Activated CD4-positive, alpha-beta T cell treated with anti-CD3 and anti-CD28 coated beads, Interleukin-2, amount 50 U/mL, for 16 hours (primary cell): ENCODE measurements around the gene UCN.
"Not testable (repeated sequence)": the region's sequence is repeated elsewhere in the genome, so short reads cannot be mapped to it uniquely, and the experiment has no call there.

Experiments
- DNase-seq: peaks from one replicate; pipeline ENCODE4 v3.0.0-alpha.2; 2020

The UCN gene

GRCh38 chr2:27281855-27282559, 26.2 kb downstream of the UCN start, which contains the start of gene TRIM54:
TSS of gene TRIM54 (plus strand) at chr2:27282429. CDS start at chr2:27282732, 303 bp downstream.
- no peak for DNase-seq

- DNase-seq = no peak
These were observed 26.8 kb downstream of the UCN start for GRCh38 chr2:27281442-27281841.

GRCh38 chr2:27280826-27281225, 27.4 kb downstream of the UCN start:
- no peak for DNase-seq

GRCh38 chr2:27278010-27278409, 30.2 kb downstream of the UCN start:
- DNase-seq = no peak

GRCh38 chr2:27275211-27276150, 32.8 kb downstream of the UCN start, which contains the start of gene DNAJC5G:
TSS of gene DNAJC5G (plus strand) at chr2:27275433. CDS start at chr2:27276729, 1,296 bp downstream.
- no peak for DNase-seq

GRCh38 chr2:27272537-27273522, 35.4 kb downstream of the UCN start:
- not testable (repeated sequence) for DNase-seq

GRCh38 chr2:27271631-27272340, 36.5 kb downstream of the UCN start:
- DNase-seq = no peak

- DNase-seq = no peak
These were observed 37.6 kb downstream of the UCN start for GRCh38 chr2:27270670-27271069.

- DNase-seq = no peak
These were observed 38.1 kb downstream of the UCN start for GRCh38 chr2:27270131-27270530.

GRCh38 chr2:27268296-27268695, 39.9 kb downstream of the UCN start:
- not testable (repeated sequence) for DNase-seq

GRCh38 chr2:27265536-27265870, 42.7 kb downstream of the UCN start:
- DNase-seq = no peak

GRCh38 chr2:27264753-27265535, 43.3 kb downstream of the UCN start:
- DNase-seq = peak; percentile 63

- DNase-seq = no peak
These were observed 43.9 kb downstream of the UCN start for GRCh38 chr2:27264253-27264752.

- no peak for DNase-seq
These were observed 44.7 kb downstream of the UCN start for GRCh38 chr2:27263287-27264252.

- peak; percentile 64 for DNase-seq
These were observed 45.6 kb downstream of the UCN start, which contains the start of gene SLC30A3 for GRCh38 chr2:27262379-27263286. TSS of gene SLC30A3 (minus strand) at chr2:27263047. CDS start at chr2:27262906, 141 bp downstream.

GRCh38 chr2:27261926-27262298, 46.3 kb downstream of the UCN start:
- DNase-seq = no peak

GRCh38 chr2:27261241-27261925, 46.9 kb downstream of the UCN start:
- no peak for DNase-seq

GRCh38 chr2:27258051-27258450, 50.2 kb downstream of the UCN start:
- DNase-seq = no peak
